ENCODE data around the gene CYB5R3. TPM values are rescaled to one million over a fixed set of nuclear protein-coding genes. Genes with fewer than 3 reads are reported as not detected.

CYB5R3 gene
- 298 TPM for total RNA-seq
- long read RNA-seq, transcript CYB5R3-205 (9 exons, 2,153 nt): minor isoform, 17 of 1,175 reads
- long read RNA-seq, transcript CYB5R3-204 (8 exons, 1,849 nt): minor isoform, 70 of 1,175 reads
- long read RNA-seq, transcript CYB5R3-201 (9 exons, 2,124 nt): major isoform, 1,006 of 1,175 reads
- long read RNA-seq, partial matches to known transcripts: 15 of 1,175 reads
- long read RNA-seq, other reads (novel, unspliced or antisense): 65 of 1,175 reads

DNA sequence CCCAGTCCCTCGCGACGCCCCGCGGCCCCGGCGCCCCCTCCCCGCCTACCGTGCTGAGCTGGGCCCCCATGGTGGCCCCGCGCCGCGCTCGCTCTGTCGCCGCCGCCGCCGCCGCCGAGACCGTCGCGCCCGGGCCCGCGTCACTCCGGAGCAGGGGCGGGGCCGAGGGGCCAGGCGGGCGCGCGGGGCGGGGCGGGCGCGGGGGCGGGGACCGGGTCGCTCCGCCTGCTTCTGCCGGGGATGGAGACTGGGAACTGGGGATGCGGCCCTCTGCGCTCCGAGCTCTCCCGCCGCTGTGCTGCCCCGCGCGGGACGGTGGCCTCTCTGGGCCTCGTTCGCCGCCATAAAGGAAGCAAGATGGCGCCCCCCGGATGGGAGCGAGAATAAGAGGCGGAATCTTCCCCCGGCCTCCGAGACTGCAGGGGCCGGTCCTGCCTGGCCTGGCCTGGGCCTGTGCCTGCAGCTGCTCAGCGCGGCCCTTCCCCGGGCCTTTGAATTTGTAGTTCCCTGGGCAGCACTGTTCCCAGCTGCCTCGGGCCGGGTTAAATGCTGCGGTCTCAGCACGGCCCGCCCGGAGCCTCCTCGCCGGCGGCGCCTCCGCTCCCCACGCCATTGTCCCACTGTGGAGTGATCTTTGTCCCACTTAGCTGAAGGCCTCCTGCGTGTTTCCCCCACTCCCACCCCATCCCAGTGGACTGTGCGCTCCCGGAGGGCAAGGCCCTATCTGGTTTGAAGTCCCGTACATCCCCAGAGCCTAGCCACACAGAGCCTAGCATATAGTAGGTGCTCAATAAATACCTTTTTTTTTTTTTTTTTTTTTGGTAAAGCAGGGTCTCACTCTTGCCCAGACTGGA is at the start of gene CYB5R3:
Gene CYB5R3 (minus strand): TSS at position 147 of the 854 bp plus-strand sequence. CDS start 77 bp downstream, at position 70.
- no peaks in the 10 kb centered on the region for H3K9me3 ChIP-seq (replicated peaks)
- peak within 1 kb of the TSS; percentile 78 for H3K4me3 ChIP-seq
- H3K27ac ChIP-seq (replicated peaks): peak within 1 kb of the TSS; percentile 94
- H3K27me3 ChIP-seq (ENCODE audit: low read depth): no peaks in the 10 kb centered on the region
- no peaks in the 10 kb centered on the region for H3K36me3 ChIP-seq
- DNase-seq: peak; percentile 89
- peaks cover 50% of the 10 kb centered on the region for H3K4me1 ChIP-seq
- TF ChIP-seq, protein P1, sequence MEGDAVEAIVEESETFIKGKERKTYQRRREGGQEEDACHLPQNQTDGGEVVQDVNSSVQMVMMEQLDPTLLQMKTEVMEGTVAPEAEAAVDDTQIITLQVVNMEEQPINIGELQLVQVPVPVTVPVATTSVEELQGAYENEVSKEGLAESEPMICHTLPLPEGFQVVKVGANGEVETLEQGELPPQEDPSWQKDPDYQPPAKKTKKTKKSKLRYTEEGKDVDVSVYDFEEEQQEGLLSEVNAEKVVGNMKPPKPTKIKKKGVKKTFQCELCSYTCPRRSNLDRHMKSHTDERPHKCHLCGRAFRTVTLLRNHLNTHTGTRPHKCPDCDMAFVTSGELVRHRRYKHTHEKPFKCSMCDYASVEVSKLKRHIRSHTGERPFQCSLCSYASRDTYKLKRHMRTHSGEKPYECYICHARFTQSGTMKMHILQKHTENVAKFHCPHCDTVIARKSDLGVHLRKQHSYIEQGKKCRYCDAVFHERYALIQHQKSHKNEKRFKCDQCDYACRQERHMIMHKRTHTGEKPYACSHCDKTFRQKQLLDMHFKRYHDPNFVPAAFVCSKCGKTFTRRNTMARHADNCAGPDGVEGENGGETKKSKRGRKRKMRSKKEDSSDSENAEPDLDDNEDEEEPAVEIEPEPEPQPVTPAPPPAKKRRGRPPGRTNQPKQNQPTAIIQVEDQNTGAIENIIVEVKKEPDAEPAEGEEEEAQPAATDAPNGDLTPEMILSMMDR (IDR thresholded peaks at IDR 0.05; ENCODE audit: borderline replicate concordance): no peak
- intact Hi-C loops (cut with micrococcal nuclease): no loop called here

DNA sequence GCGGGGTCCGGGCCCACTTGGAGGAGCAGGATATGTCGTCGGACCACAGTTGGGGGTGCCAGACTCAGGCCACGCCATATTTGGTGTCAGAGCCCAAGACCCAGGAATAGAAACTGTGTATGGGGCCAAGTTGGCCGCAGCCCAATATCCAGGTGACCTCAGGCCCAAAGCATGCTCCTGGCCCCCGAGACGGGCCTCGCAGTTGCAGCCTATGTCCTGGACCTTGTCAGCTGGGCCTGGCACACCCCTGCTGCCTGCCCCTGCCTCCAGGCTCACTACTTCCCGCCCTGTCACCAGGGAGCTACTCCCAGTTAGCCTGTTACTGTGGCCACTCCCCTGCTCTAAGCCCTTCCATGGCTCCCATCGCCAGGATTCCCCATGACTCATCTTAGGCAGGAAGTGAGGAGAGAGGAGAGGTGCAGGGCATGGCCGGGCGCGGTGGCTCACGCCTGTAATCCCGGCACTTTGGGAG is 48.4 kb upstream of the CYB5R3 start:
- H3K36me3 ChIP-seq: peaks cover 33% of the 10 kb centered on the region
- intact Hi-C loops (cut with micrococcal nuclease): no loop called here
- TF ChIP-seq, protein P1 (IDR thresholded peaks at IDR 0.05; ENCODE audit: borderline replicate concordance): no peak
- DNase-seq: peak; percentile 91
- no peaks in the 10 kb centered on the region for H3K9me3 ChIP-seq (replicated peaks)
- peaks cover 98% of the 10 kb centered on the region for H3K4me1 ChIP-seq
- H3K27me3 ChIP-seq (ENCODE audit: low read depth): no peaks in the 10 kb centered on the region
- H3K4me3 ChIP-seq: no peak overlapping the region
- peak overlapping the region; percentile 96 for H3K27ac ChIP-seq (replicated peaks)

DNA sequence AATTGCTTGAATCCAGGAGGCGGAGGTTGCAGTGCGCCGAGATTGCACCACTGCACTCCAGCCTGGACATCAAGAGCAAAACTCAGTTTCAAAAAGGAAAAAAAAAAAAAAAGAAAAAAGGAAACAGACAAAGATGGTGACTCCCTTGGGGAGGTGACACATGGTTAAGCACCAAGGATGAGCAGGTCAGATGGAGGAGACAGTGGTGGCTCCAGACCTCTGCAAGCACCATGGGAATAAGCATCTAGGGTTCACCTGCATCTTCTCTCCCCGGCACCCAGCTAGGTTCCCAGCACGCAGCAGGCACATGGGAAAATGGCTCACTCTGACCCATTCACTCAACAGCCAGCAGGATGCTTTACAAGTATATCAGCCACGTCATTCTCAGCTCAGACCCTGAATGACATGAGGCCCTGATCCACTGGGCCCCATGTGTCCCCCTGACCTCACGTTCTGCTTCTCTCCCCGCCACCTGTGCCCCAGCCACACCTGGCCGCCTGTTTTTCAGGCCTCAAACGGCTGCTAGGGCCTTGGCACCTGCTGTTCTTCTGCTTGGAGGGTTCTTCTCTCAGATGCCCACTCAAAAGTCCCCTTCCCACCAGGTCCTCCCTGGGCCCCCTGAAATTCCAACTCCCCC is 47.3 kb upstream of the CYB5R3 start:
- Histone ChIP-seq H3K36me3 (peaks cover 44% of the 10 kb centered on the region), H3K9me3 (replicated peaks) (no peaks in the 10 kb centered on the region), H3K27me3 (ENCODE audit: low read depth) (no peaks in the 10 kb centered on the region), H3K4me1 (peaks cover 98% of the 10 kb centered on the region), H3K27ac (replicated peaks) (peak overlapping the region; percentile 96), H3K4me3 (no peak overlapping the region)
- TF ChIP-seq, protein P1 (IDR thresholded peaks at IDR 0.05; ENCODE audit: borderline replicate concordance): no peak
- intact Hi-C loops (cut with micrococcal nuclease): no loop called here
- DNase-seq: no peak

- TF ChIP-seq, protein P1 (IDR thresholded peaks at IDR 0.05; ENCODE audit: borderline replicate concordance): no peak
- H3K4me1 ChIP-seq: peaks cover 96% of the 10 kb centered on the region
- H3K9me3 ChIP-seq (replicated peaks): no peaks in the 10 kb centered on the region
- no peaks in the 10 kb centered on the region for H3K27me3 ChIP-seq (ENCODE audit: low read depth)
- peak; percentile 64 for DNase-seq
- H3K36me3 ChIP-seq: peaks cover 47% of the 10 kb centered on the region
- peak overlapping the region; percentile 96 for H3K27ac ChIP-seq (replicated peaks)
- no peak overlapping the region for H3K4me3 ChIP-seq
- intact Hi-C loops (cut with micrococcal nuclease): no loop called here
Measured at GRCh38 chr22:42695294-42695693, 46.1 kb upstream of the CYB5R3 start.
